Neural cell (in vitro differentiated cells): ENCODE data around the gene MRPS18A. TPM values are rescaled to one million over a fixed set of nuclear protein-coding genes. Genes with fewer than 3 reads are reported as not detected.

Experiments
- H2AFZ ChIP-seq: fragments of 200-600, 300-800 bp; sonication (generic), shearing (Covaris generic); 2 replicates; pipeline ENCODE4 v1.6.0; 2014; ENCODE audit warnings: low read depth, mild to moderate bottlenecking, antibody characterized with exemption, low read length, moderate library complexity
- H3F3A ChIP-seq: fragments of 200-600 bp; shearing (Covaris generic); 2 replicates; pipeline ENCODE4 v1.6.1; 2016; ENCODE audit warnings: mild to moderate bottlenecking, moderate library complexity, mixed read lengths, antibody characterized with exemption, low read length; ENCODE audit not compliant: insufficient read depth, poor library complexity, severe bottlenecking
- H3K27ac ChIP-seq: fragments of 200-600, 300-800 bp; sonication (generic), shearing (Covaris generic); 2 replicates; pipeline ENCODE4 v1.5.1; 2014; ENCODE audit warnings: mild to moderate bottlenecking, low read length, moderate library complexity
- H3K27me3 ChIP-seq: fragments of 300-800, 200-600 bp; sonication (generic), shearing (Covaris generic); 2 replicates; pipeline ENCODE4 v1.6.0; 2014; ENCODE audit warnings: mild to moderate bottlenecking, low read depth, low read length, moderate library complexity; ENCODE audit not compliant: insufficient read depth
- H3K36me3 ChIP-seq: fragments of 300-800, 200-600 bp; sonication (generic), shearing (Covaris generic); 2 replicates; pipeline ENCODE4 v1.5.1; 2014; ENCODE audit warnings: mild to moderate bottlenecking, antibody characterized with exemption, low read length, moderate library complexity; ENCODE audit not compliant: insufficient read depth
- H3K4me2 ChIP-seq: fragments of 300-800, 200-600 bp; sonication (generic), shearing (Covaris generic); 2 replicates; pipeline ENCODE4 v1.6.0; 2014; ENCODE audit warnings: mild to moderate bottlenecking, low read length
- H3K4me3 ChIP-seq: fragments of 300-800, 200-600 bp; sonication (generic), shearing (Covaris generic); 2 replicates; pipeline ENCODE4 v1.5.1; 2014; ENCODE audit warnings: mild to moderate bottlenecking, low read length, moderate library complexity
- H3K79me2 ChIP-seq: fragments of 200-600 bp; shearing (Covaris generic); replicated peaks from 2 replicates; pipeline ENCODE4 v1.6.0; 2014; ENCODE audit warnings: mild to moderate bottlenecking, low read length, moderate library complexity; ENCODE audit not compliant: insufficient read depth
- H3K9ac ChIP-seq: fragments of 300-800, 200-600 bp; sonication (generic), shearing (Covaris generic); 2 replicates; pipeline ENCODE4 v1.6.1; 2016; ENCODE audit warnings: mild to moderate bottlenecking, low read length, mixed read lengths
- H3K9me2 ChIP-seq: fragments of 200-600 bp; shearing (Covaris generic); 2 replicates; pipeline ENCODE4 v1.6.1; 2016; ENCODE audit warnings: mild to moderate bottlenecking, low read length, mixed read lengths; ENCODE audit not compliant: insufficient read depth
- H3K9me3 ChIP-seq: fragments of 200-600, 300-800 bp; sonication (generic), shearing (Covaris generic); 2 replicates; pipeline ENCODE4 v1.6.1; 2016; ENCODE audit warnings: mild to moderate bottlenecking, mixed run types, low read length, moderate library complexity, mixed read lengths
- H4K20me1 ChIP-seq: fragments of 200-600 bp; shearing (Covaris generic); 2 replicates; pipeline ENCODE4 v1.6.1; 2016; ENCODE audit warnings: mild to moderate bottlenecking, mixed run types; ENCODE audit not compliant: insufficient read depth
- EP300 ChIP-seq: fragments of 450-650 bp; conservative IDR thresholded peaks from 2 replicates; pipeline ENCODE4 v1.6.1; 2014; ENCODE audit warnings: antibody characterized with exemption, mild to moderate bottlenecking, moderate library complexity; ENCODE audit not compliant: poor library complexity, severe bottlenecking
- EZH2 ChIP-seq: fragments of 200-600, 300-800 bp; shearing (Covaris generic), sonication (generic); IDR thresholded peaks from 2 replicates; pipeline ENCODE4 v1.6.1; 2014; ENCODE audit warnings: antibody characterized with exemption, low read length, borderline replicate concordance, mild to moderate bottlenecking; ENCODE audit not compliant: insufficient read depth, poor library complexity, severe bottlenecking
- MXI1 ChIP-seq: fragments of 450-650 bp; conservative IDR thresholded peaks from 2 replicates; pipeline ENCODE4 v1.6.1; 2014; ENCODE audit warnings: antibody characterized with exemption, mild to moderate bottlenecking; ENCODE audit not compliant: poor library complexity, severe bottlenecking
- POLR2AphosphoS5 ChIP-seq: IDR thresholded peaks from 2 replicates; pipeline ENCODE4 v1.6.1; 2012
- RAD21 ChIP-seq: fragments of 450-650 bp; conservative IDR thresholded peaks from 2 replicates; pipeline ENCODE4 v1.6.1; 2014; ENCODE audit warnings: antibody characterized with exemption, mild to moderate bottlenecking, moderate library complexity
- SMC3 ChIP-seq: fragments of 450-650 bp; conservative IDR thresholded peaks from 2 replicates; pipeline ENCODE4 v1.6.1; 2014; ENCODE audit warnings: antibody characterized with exemption, mild to moderate bottlenecking, moderate library complexity; ENCODE audit not compliant: poor library complexity
- TAF1 ChIP-seq: IDR thresholded peaks from 2 replicates; pipeline ENCODE4 v1.6.1; 2012; ENCODE audit warnings: low read depth
- polyA plus RNA-seq: library from polyadenylated mRNA; depleted of rRNA; stranded (reverse); fragments of >200 nt; gene quantifications from 2 replicates; pipeline ENCODE4 v1.2.3, GENCODE V29; 2014
- TF ChIP-seq, protein P1 (sequence below): IDR thresholded peaks from 2 replicates; pipeline ENCODE4 v1.6.1; 2012; ENCODE audit warnings: borderline replicate concordance
- TF ChIP-seq, protein P2 (sequence below): fragments of 450-650 bp; IDR thresholded peaks from 2 replicates; pipeline ENCODE4 v1.5.1; 2014; ENCODE audit warnings: antibody characterized with exemption, mild to moderate bottlenecking, moderate library complexity; ENCODE audit not compliant: poor library complexity, severe bottlenecking

The MRPS18A gene
- polyA plus RNA-seq, 1 donor from 2014 or later: 39.6 TPM

DNA sequence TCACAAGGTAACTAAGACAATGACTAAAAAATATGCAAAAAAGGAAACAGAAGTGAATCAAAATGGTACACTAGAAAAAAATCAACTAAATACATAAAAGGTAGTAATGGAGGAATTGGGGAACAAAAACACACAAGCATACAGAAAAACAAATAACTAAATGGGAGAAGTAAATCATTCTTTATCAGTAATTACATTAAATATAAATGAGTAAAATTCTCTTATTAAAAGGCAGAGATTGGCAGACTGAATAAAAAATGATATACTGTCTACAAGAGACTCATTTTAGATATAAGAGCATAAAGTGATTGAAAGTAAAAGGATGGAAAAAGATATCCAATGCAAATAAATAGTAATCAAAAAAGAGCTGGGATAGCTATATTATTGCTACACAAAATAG is 43.0 kb upstream of the MRPS18A start:
- H3K79me2 ChIP-seq: no peaks in the 10 kb centered on the region
- no peaks in the 10 kb centered on the region for H3K36me3 ChIP-seq
- H3F3A ChIP-seq: no peaks in the 10 kb centered on the region
- no peak overlapping the region for H2AFZ ChIP-seq
- H3K9ac ChIP-seq: no peak overlapping the region
- no peaks in the 10 kb centered on the region for H4K20me1 ChIP-seq
- TF ChIP-seq EZH2: no peak
- no peak for TF ChIP-seq EP300
- no peak for TF ChIP-seq TAF1
- TF ChIP-seq, protein P1, sequence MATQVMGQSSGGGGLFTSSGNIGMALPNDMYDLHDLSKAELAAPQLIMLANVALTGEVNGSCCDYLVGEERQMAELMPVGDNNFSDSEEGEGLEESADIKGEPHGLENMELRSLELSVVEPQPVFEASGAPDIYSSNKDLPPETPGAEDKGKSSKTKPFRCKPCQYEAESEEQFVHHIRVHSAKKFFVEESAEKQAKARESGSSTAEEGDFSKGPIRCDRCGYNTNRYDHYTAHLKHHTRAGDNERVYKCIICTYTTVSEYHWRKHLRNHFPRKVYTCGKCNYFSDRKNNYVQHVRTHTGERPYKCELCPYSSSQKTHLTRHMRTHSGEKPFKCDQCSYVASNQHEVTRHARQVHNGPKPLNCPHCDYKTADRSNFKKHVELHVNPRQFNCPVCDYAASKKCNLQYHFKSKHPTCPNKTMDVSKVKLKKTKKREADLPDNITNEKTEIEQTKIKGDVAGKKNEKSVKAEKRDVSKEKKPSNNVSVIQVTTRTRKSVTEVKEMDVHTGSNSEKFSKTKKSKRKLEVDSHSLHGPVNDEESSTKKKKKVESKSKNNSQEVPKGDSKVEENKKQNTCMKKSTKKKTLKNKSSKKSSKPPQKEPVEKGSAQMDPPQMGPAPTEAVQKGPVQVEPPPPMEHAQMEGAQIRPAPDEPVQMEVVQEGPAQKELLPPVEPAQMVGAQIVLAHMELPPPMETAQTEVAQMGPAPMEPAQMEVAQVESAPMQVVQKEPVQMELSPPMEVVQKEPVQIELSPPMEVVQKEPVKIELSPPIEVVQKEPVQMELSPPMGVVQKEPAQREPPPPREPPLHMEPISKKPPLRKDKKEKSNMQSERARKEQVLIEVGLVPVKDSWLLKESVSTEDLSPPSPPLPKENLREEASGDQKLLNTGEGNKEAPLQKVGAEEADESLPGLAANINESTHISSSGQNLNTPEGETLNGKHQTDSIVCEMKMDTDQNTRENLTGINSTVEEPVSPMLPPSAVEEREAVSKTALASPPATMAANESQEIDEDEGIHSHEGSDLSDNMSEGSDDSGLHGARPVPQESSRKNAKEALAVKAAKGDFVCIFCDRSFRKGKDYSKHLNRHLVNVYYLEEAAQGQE: no peak
- no peak for TF ChIP-seq POLR2AphosphoS5
- TF ChIP-seq MXI1: no peak
- TF ChIP-seq, protein P2, sequence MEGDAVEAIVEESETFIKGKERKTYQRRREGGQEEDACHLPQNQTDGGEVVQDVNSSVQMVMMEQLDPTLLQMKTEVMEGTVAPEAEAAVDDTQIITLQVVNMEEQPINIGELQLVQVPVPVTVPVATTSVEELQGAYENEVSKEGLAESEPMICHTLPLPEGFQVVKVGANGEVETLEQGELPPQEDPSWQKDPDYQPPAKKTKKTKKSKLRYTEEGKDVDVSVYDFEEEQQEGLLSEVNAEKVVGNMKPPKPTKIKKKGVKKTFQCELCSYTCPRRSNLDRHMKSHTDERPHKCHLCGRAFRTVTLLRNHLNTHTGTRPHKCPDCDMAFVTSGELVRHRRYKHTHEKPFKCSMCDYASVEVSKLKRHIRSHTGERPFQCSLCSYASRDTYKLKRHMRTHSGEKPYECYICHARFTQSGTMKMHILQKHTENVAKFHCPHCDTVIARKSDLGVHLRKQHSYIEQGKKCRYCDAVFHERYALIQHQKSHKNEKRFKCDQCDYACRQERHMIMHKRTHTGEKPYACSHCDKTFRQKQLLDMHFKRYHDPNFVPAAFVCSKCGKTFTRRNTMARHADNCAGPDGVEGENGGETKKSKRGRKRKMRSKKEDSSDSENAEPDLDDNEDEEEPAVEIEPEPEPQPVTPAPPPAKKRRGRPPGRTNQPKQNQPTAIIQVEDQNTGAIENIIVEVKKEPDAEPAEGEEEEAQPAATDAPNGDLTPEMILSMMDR: no peak
- no peak for TF ChIP-seq SMC3
- no peak for TF ChIP-seq RAD21
- H3K9me3 ChIP-seq: no peaks in the 10 kb centered on the region
- no peaks in the 10 kb centered on the region for H3K9me2 ChIP-seq
- no peaks in the 10 kb centered on the region for H3K27me3 ChIP-seq
- no peak overlapping the region for H3K4me2 ChIP-seq
- no peak overlapping the region for H3K27ac ChIP-seq
- no peak overlapping the region for H3K4me3 ChIP-seq

DNA sequence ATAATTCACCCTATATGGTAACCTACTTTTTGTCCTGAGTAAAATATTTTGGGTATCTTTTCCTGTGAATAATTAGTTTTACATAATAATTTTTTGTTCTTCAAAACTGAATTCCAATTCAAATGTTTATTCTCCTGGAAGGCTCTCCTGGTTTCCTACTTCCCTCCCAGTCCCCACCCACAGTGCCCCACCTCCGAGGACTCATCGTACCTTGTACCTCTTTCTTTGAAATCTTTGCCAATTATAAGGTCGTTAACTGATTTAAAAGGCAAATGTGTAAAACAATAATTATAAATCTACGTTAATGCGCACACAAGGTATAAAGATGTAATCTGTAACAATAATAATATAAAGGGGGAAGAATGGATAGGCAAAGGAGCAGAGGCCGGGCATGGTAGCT is 41.9 kb upstream of the MRPS18A start:
- Histone ChIP-seq H3K27me3 (no peaks in the 10 kb centered on the region), H3K9me3 (no peaks in the 10 kb centered on the region), H3F3A (no peaks in the 10 kb centered on the region), H3K36me3 (no peaks in the 10 kb centered on the region), H3K79me2 (no peaks in the 10 kb centered on the region), H3K9me2 (no peaks in the 10 kb centered on the region), H3K9ac (no peak overlapping the region), H3K4me3 (no peak overlapping the region), H4K20me1 (no peaks in the 10 kb centered on the region), H3K4me2 (no peak overlapping the region), H2AFZ (no peak overlapping the region), H3K27ac (no peak overlapping the region)
- TF ChIP-seq MXI1 (no peak), RAD21 (no peak), SMC3 (no peak), POLR2AphosphoS5 (no peak), EZH2 (no peak), EP300 (no peak), TAF1 (no peak)
- TF ChIP-seq, protein P2: no peak
- TF ChIP-seq, protein P1: no peak
